H1 (cell line): ENCODE results near the gene ENOSF1. TPM values are rescaled to one million over a fixed set of nuclear protein-coding genes. Genes with fewer than 3 reads are reported as not detected.

Experiments used
- CTCF ChIA-PET: fragments of 300-600 bp; sonication (Branson Sonifier 250); formaldehyde crosslinking; loops from one replicate; lab custom pipeline; 2021; ENCODE audit not compliant: partially characterized antibody; lab: Charles Lee
- POLR2A ChIA-PET: fragments of 300-600 bp; sonication (Branson Sonifier 250); formaldehyde crosslinking; loops from one replicate; lab custom pipeline; 2021; ENCODE audit warnings: inconsistent platforms; ENCODE audit not compliant: partially characterized antibody; lab: Charles Lee
- DNase-seq, 2 experiments: peaks; one replicate each; pipeline versions ENCODE4 v3.0.0 to v3.0.0-alpha.2; 2010 to 2022; ENCODE audit warnings: low spot score in 2 of 2, low read depth in 1 of 2, mixed read lengths in 1 of 2
- FAIRE-seq: peaks from 2 replicates; lab custom pipeline; 2011; peaks lifted over from hg19 to GRCh38; lab: Jason Lieb, UNC
- H2AFZ ChIP-seq: 2 replicates; pipeline ENCODE4 v1.8.1; 2012; ENCODE audit warnings: low read length, inconsistent platforms
- H2AK5ac ChIP-seq: 2 replicates; pipeline ENCODE4 v1.6.1; 2013; ENCODE audit warnings: low read depth, low read length
- H2BK120ac ChIP-seq: replicated peaks from 2 replicates; pipeline ENCODE3; 2013; ENCODE audit warnings: low read depth, low read length, inconsistent platforms
- H2BK12ac ChIP-seq: 2 replicates; pipeline ENCODE4 v1.6.1; 2013; ENCODE audit warnings: low read depth, low read length
- H2BK15ac ChIP-seq: 2 replicates; pipeline ENCODE4 v1.6.1; 2013; ENCODE audit warnings: low read length
- H2BK20ac ChIP-seq: 2 replicates; pipeline ENCODE4 v1.6.1; 2013; ENCODE audit warnings: low read length
- H2BK5ac ChIP-seq: 2 replicates; pipeline ENCODE4 v1.6.1; 2013; ENCODE audit warnings: low read depth, low read length
- H3K14ac ChIP-seq: 2 replicates; pipeline ENCODE4 v1.6.1; 2013; ENCODE audit warnings: inconsistent platforms; ENCODE audit not compliant: insufficient read length
- H3K18ac ChIP-seq: 2 replicates; pipeline ENCODE4 v1.6.1; 2013; ENCODE audit warnings: low read length; ENCODE audit errors: extremely low read depth
- H3K23ac ChIP-seq: 2 replicates; pipeline ENCODE4 v1.6.1; 2013; ENCODE audit warnings: inconsistent platforms; ENCODE audit not compliant: insufficient read length
- H3K23me2 ChIP-seq: 2 replicates; pipeline ENCODE4 v1.6.1; 2013; ENCODE audit warnings: low read depth, low read length
- H3K27ac ChIP-seq: 2 replicates; pipeline ENCODE4 v1.6.1; 2011; ENCODE audit warnings: low read depth, low read length, inconsistent platforms
- H3K27me3 ChIP-seq, 4 experiments: replicated peaks in 1 of 4; 1 replicate in 1 of 4; 2 replicates in 3 of 4; pipeline versions ENCODE4 v1.6.1 to v1.8.1; 2011 to 2013; ENCODE audit warnings: low read length in 3 of 4, mild to moderate bottlenecking in 3 of 4, inconsistent platforms in 2 of 4, mixed read lengths in 2 of 4, moderate library complexity in 1 of 4; ENCODE audit not compliant: control insufficient read depth in 3 of 4, insufficient read depth in 3 of 4; ENCODE audit errors: extremely low read depth in 1 of 4
- H3K36me3 ChIP-seq, 4 experiments: 2 replicates each; pipeline versions ENCODE4 v1.6.1 to v1.8.1; 2011 to 2013; ENCODE audit warnings: mild to moderate bottlenecking in 4 of 4, low read length in 3 of 4, moderate library complexity in 2 of 4, control low read depth in 1 of 4, inconsistent platforms in 1 of 4; ENCODE audit not compliant: insufficient read depth in 4 of 4, control insufficient read depth in 2 of 4
- H3K4ac ChIP-seq: replicated peaks from 2 replicates; pipeline ENCODE3; 2013; ENCODE audit warnings: low read length, low read depth, mixed read lengths, inconsistent platforms; ENCODE audit not compliant: insufficient read length
- H3K4me1 ChIP-seq, 4 experiments: replicated peaks in 1 of 4; 1 replicate in 1 of 4; 2 replicates in 3 of 4; pipeline versions ENCODE4 v1.6.1 to v1.8.1; 2011 to 2013; ENCODE audit warnings: low read length in 3 of 4, inconsistent platforms in 2 of 4, mixed read lengths in 1 of 4; ENCODE audit not compliant: insufficient read depth in 4 of 4, control insufficient read depth in 3 of 4
- H3K4me2 ChIP-seq, 2 experiments: 2 replicates each; pipeline versions ENCODE4 v1.6.1 to v1.8.1; 2011 to 2013; ENCODE audit warnings: low read depth in 2 of 2, low read length in 2 of 2, control low read depth in 1 of 2, inconsistent platforms in 1 of 2, mild to moderate bottlenecking in 1 of 2; ENCODE audit not compliant: insufficient read depth in 1 of 2
- H3K4me3 ChIP-seq, 4 experiments: fragments of 200-600, 300-600 bp in 1 of 4; sonication (generic), shearing (Covaris generic), sonication (Bioruptor Twin) in 1 of 4; 2 replicates each; pipeline versions ENCODE4 v1.5.1 to v1.8.1; 2011 to 2016; ENCODE audit warnings: low read length in 4 of 4, low read depth in 3 of 4, control low read depth in 2 of 4, inconsistent platforms in 2 of 4, mild to moderate bottlenecking in 2 of 4, mixed read lengths in 1 of 4, moderate library complexity in 1 of 4; ENCODE audit not compliant: insufficient read depth in 2 of 4; ENCODE audit errors: extremely low read depth in 1 of 4
- H3K56ac ChIP-seq: replicated peaks from 2 replicates; pipeline ENCODE3; 2013; ENCODE audit warnings: low read depth, mild to moderate bottlenecking, mixed read lengths, low read length, inconsistent platforms; ENCODE audit not compliant: insufficient read length
- H3K79me1 ChIP-seq: 2 replicates; pipeline ENCODE4 v1.6.1; 2013; ENCODE audit warnings: low read depth, low read length, control low read depth
- H3K79me2 ChIP-seq, 2 experiments: 2 replicates each; pipeline versions ENCODE4 v1.6.1 to v1.8.1; 2012 to 2013; ENCODE audit warnings: low read length in 2 of 2, mild to moderate bottlenecking in 2 of 2, inconsistent platforms in 1 of 2; ENCODE audit not compliant: insufficient read depth in 2 of 2, control insufficient read depth in 1 of 2
- H3K9ac ChIP-seq, 4 experiments: replicated peaks in 1 of 4; 1 replicate in 1 of 4; 2 replicates in 3 of 4; pipeline versions ENCODE4 v1.6.1 to v1.8.1; 2011 to 2013; ENCODE audit warnings: low read depth in 3 of 4, low read length in 3 of 4, control low read depth in 2 of 4, mild to moderate bottlenecking in 2 of 4, moderate library complexity in 2 of 4, inconsistent platforms in 1 of 4; ENCODE audit errors: extremely low read depth in 1 of 4
- H3K9me3 ChIP-seq, 2 experiments: 2 replicates each; pipeline versions ENCODE4 v1.6.1 to v1.8.1; 2012 to 2013; ENCODE audit warnings: mild to moderate bottlenecking in 2 of 2, moderate library complexity in 2 of 2, control low read depth in 1 of 2, inconsistent platforms in 1 of 2, low read depth in 1 of 2, low read length in 1 of 2, mixed read lengths in 1 of 2; ENCODE audit not compliant: insufficient read depth in 2 of 2
- H4K20me1 ChIP-seq, 2 experiments: replicated peaks in 1 of 2; 2 replicates each; pipeline versions ENCODE3 to v1.8.1; 2011 to 2013; ENCODE audit warnings: inconsistent platforms in 2 of 2, low read length in 2 of 2, mild to moderate bottlenecking in 1 of 2; ENCODE audit not compliant: insufficient read depth in 2 of 2, control insufficient read depth in 1 of 2
- H4K5ac ChIP-seq: 2 replicates; pipeline ENCODE4 v1.6.1; 2013; ENCODE audit warnings: low read length, low read depth, mixed read lengths, inconsistent platforms; ENCODE audit not compliant: insufficient read length
- H4K8ac ChIP-seq: 2 replicates; pipeline ENCODE4 v1.8.0; 2013; ENCODE audit warnings: mild to moderate bottlenecking, moderate library complexity, low read length, inconsistent platforms; ENCODE audit not compliant: insufficient read depth; ENCODE audit errors: extremely low read depth
- H4K91ac ChIP-seq: replicated peaks from 2 replicates; pipeline ENCODE3; 2013; ENCODE audit warnings: low read length, mixed read lengths, inconsistent platforms; ENCODE audit not compliant: insufficient read length
- CBX5 ChIP-seq: fragments of 300-800, 300-1000 bp; sonication (generic); IDR thresholded peaks from 2 replicates; pipeline ENCODE4 v1.7.1; 2016; ENCODE audit warnings: antibody characterized with exemption, low read length, low read depth
- SP1 ChIP-seq: IDR thresholded peaks from 2 replicates; pipeline ENCODE4 v1.6.1; 2011; ENCODE audit warnings: low read depth, low read length
- SP2 ChIP-seq: IDR thresholded peaks from 2 replicates; pipeline ENCODE4 v1.6.1; 2012; ENCODE audit warnings: mild to moderate bottlenecking, low read length, inconsistent platforms
- WGBS, 2 experiments: shearing (Covaris generic) in 1 of 2; methylation state at CpG; one replicate each; pipeline versions ENCODE4 v1.1.6 to v1.1.7; 2013 to 2015; ENCODE audit warnings: low lambda C conversion rate in 2 of 2, mixed read lengths in 2 of 2, inconsistent platforms in 1 of 2, low coverage in 1 of 2, missing lambda C conversion rate in 1 of 2; ENCODE audit not compliant: insufficient replicate concordance in 2 of 2, insufficient coverage in 1 of 2, insufficient read length in 1 of 2; ENCODE audit errors: extremely low coverage in 1 of 2, missing lambda C conversion rate in 1 of 2; 5-methylcytosine and 5-hydroxymethylcytosine counted together
- polyA plus RNA-seq, 7 experiments: library from polyadenylated mRNA; depleted of rRNA in 3 of 7; stranded (reverse) in 5 of 7; unstranded in 2 of 7; fragments of >200 nt in 5 of 7; fragments of 200-250 nt in 2 of 7; gene quantifications; 1 replicate in 5 of 7; 2 replicates in 1 of 7; 4 replicates in 1 of 7; pipeline versions ENCODE4 v1.2.1 to v1.2.3, GENCODE V29; 2011 to 2013; ENCODE audit warnings: missing spikeins in 2 of 7, mixed read lengths in 2 of 7
- total RNA-seq: library from RNA; stranded (reverse); fragmentation: NEBNext Ultra II Directional; extraction: Animal tissue kit (Norgen Biotek cat#: 25700); gene quantifications from 2 replicates; pipeline ENCODE4 v1.2.1, GENCODE V29; 2021

ENOSF1 gene
- total and polyA plus RNA-seq, 2 of the 8 experiments (the other 6 are each of a cell fraction or from before 2014, with no cell fraction given), result 15.4 to 26.4 TPM

GRCh38 chr18:685438-685837 lies 27.0 kb downstream of the ENOSF1 start:
- H2AFZ ChIP-seq, result no peak overlapping the region
- DNase-seq, result no peak
- POLR2A ChIA-PET, result interaction anchor here (0.6 to 1.3 kb wide), 4 partner anchors 18 to 418 kb away, joined by 3 to 6 read pairs (median 3); partner anchors contain the start of gene THOC1
- H3K4me2 ChIP-seq, result peak overlapping the region; percentile 35 to 47; a peak in 2 of 4 replicates
- no peaks in the 10 kb centered on the region for H3K9me3 ChIP-seq
- H3K23ac ChIP-seq, result no peak overlapping the region
- peaks cover 4 to 9% of the 10 kb centered on the region in 2 experiments for H4K20me1 ChIP-seq
- TF ChIP-seq SP2 (peak; percentile 23; the same call in 1 of the 2 replicates), SP1 (peak; percentile 52; the same call in 1 of the 2 replicates), CBX5 (no peak)
- H2BK12ac ChIP-seq, result no peak overlapping the region
- no peak overlapping the region for H3K9ac ChIP-seq
- no peak overlapping the region for H4K91ac ChIP-seq
- no peak overlapping the region for H2BK120ac ChIP-seq
- H3K18ac ChIP-seq, result no peak overlapping the region
- no peak for FAIRE-seq
- H3K23me2 ChIP-seq, result peaks cover 2% of the 10 kb centered on the region; the same call in 1 of the 2 replicates
- H2BK15ac ChIP-seq, result no peak overlapping the region
- no peak overlapping the region for H2BK20ac ChIP-seq
- peak overlapping the region in 1 of 4 experiments; percentile 7; a peak in 3 of 8 replicates for H3K4me3 ChIP-seq
- H3K56ac ChIP-seq, result no peak overlapping the region
- H3K4me1 ChIP-seq, result peaks cover 7 to 19% (median 11%) of the 10 kb centered on the region in 4 experiments
- H3K36me3 ChIP-seq, result peaks cover 6 to 22% (median 15%) of the 10 kb centered on the region in 4 experiments; a peak in 7 of 8 replicates
- H4K8ac ChIP-seq, result no peak overlapping the region
- H3K79me2 ChIP-seq, result no peaks in the 10 kb centered on the region
- WGBS, 2 experiments, result 72% methylated on average over 3 of the region's 3 CpGs; no CpG with 5 or more reads in 1 of the 2 experiments
- H2BK5ac ChIP-seq, result no peak overlapping the region
- CTCF ChIA-PET, result interaction anchor here (0.6 to 2.4 kb wide), 8 partner anchors 10 to 624 kb away, joined by 3 to 15 read pairs (median 4); partner anchors contain the start of gene ENOSF1
- H3K14ac ChIP-seq, result no peak overlapping the region
- H3K27ac ChIP-seq, result no peak overlapping the region
- H3K79me1 ChIP-seq, result no peaks in the 10 kb centered on the region
- H3K4ac ChIP-seq, result no peak overlapping the region
- no peak overlapping the region for H4K5ac ChIP-seq
- H2AK5ac ChIP-seq, result no peak overlapping the region
- H3K27me3 ChIP-seq, result peaks cover 0 to 4% (median 0%) of the 10 kb centered on the region in 4 experiments; a peak in 3 of 7 replicates
